Measurements from ENCODE around the gene SYT15.
"Not testable (repeated sequence)": the region's sequence is repeated elsewhere in the genome, so short reads cannot be mapped to it uniquely, and the experiment has no call there.

DNA sequence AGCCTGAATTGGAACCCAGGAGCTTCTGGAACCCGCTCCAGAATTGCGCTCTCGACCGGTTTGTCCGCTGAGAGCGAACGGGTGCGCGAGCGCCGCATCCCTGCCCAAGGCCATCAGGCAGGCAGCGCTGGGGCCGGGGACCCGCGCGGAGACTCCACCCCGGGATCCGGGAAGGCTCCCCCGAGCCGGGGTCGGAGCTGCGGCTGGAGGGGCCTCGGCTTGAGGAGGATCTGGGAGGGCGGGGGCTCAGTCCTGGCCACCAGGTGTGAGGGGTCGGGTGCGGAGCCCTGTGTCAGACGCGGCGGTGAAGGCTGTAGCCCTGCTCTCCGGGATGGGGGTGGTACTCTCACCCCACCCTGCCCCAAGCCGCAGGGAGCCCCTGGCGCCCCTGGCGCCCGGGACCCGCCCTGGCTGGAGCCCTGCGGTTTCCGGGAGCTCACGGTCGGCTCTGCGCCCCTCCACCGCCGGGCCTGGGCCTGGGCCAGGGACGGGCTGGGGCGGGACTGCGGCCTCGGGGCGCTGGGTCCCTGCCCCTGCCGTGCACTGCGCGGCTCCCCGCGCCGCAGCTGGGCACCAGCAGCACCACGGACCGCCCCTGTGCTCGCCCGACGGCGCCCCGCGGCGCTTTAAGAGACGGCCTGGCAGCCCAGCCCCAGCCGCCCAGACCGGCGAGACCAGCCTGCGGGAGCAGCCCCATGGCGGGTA is at the start of gene SYT15:
- not testable (repeated sequence) for TF ChIP-seq POLR2AphosphoS5 (IDR thresholded peaks at IDR 0.05; ENCODE audit: low read depth, low read length); POLR2A (IDR thresholded peaks at IDR 0.05; ENCODE audit: low read depth, low read length); TAF1 (IDR thresholded peaks at IDR 0.05; ENCODE audit: borderline replicate concordance, low read depth, low read length)

Measured in GM12892 (cell line).